NK-92 treated with Interleukin-12 subunit alpha and Interleukin-12 subunit beta, amount 100 ng/mL, for 24 hours (cell line): ENCODE measurements around the gene ZBED3.

Experiments used
- DNase-seq: peaks from one replicate; lab custom pipeline; 2025; lab: John Stamatoyannopoulos, UW

Gene ZBED3

GRCh38 chr5:77076961-77077828 is 9.9 kb downstream of the ZBED3 start:
- no peak for DNase-seq

- DNase-seq = no peak
Observed at GRCh38 chr5:77074745-77075144, 12.3 kb downstream of the ZBED3 start.

- DNase-seq = no peak
Observed at GRCh38 chr5:77073667-77074066, 13.4 kb downstream of the ZBED3 start.

GRCh38 chr5:77066823-77067442 is 20.2 kb downstream of the ZBED3 start:
- DNase-seq = no peak

GRCh38 chr5:77066184-77066583 is 20.9 kb downstream of the ZBED3 start:
- no peak for DNase-seq

- DNase-seq = no peak
Observed at GRCh38 chr5:77065256-77065655, 21.8 kb downstream of the ZBED3 start.

GRCh38 chr5:77064040-77064439 is 23.0 kb downstream of the ZBED3 start:
- DNase-seq = no peak

- no peak for DNase-seq
Observed at GRCh38 chr5:77046416-77047073, 40.5 kb downstream of the ZBED3 start.

GRCh38 chr5:77035950-77036349 is 51.1 kb downstream of the ZBED3 start:
- no peak for DNase-seq

GRCh38 chr5:77033338-77033737 is 53.7 kb downstream of the ZBED3 start:
- DNase-seq = no peak

GRCh38 chr5:77032635-77033034 is 54.5 kb downstream of the ZBED3 start:
- no peak for DNase-seq

GRCh38 chr5:77031891-77032290 is 55.2 kb downstream of the ZBED3 start:
- DNase-seq = no peak

- DNase-seq = peak; percentile 67
Observed at GRCh38 chr5:77030097-77031071, 56.7 kb downstream of the ZBED3 start, which contains the start of gene AGGF1. TSS of gene AGGF1 (plus strand) at chr5:77030404. CDS start at chr5:77030767, 363 bp downstream.

- DNase-seq = no peak
Observed at GRCh38 chr5:77029376-77029885, 57.7 kb downstream of the ZBED3 start.

- no peak for DNase-seq
Observed at GRCh38 chr5:77028631-77029375, 58.3 kb downstream of the ZBED3 start.

- no peak for DNase-seq
Observed at GRCh38 chr5:77024490-77024889, 62.6 kb downstream of the ZBED3 start.

GRCh38 chr5:77022511-77023417 is 64.3 kb downstream of the ZBED3 start:
- DNase-seq = no peak
